Body of pancreas (tissue), 4 donors: ENCODE measurements around the gene FBN1.

ENCODE experiments used
- POLR2A ChIP-seq, 3 donors: fragments of 450-650 bp; IDR thresholded peaks; one replicate each; pipeline ENCODE4 v1.6.1; 2016; ENCODE audit warnings: antibody characterized with exemption in 3 of 3, mild to moderate bottlenecking in 2 of 3
- TF ChIP-seq, protein P1 (sequence below), 7 experiments: fragments of 450-650 bp in 4 of 7; fragments of 200-600 bp in 3 of 7; sonication (generic) in 3 of 7; IDR thresholded peaks; one replicate each; pipeline ENCODE4 v1.5.1; 2016 to 2019; ENCODE audit warnings: antibody characterized with exemption in 7 of 7

DNA sequence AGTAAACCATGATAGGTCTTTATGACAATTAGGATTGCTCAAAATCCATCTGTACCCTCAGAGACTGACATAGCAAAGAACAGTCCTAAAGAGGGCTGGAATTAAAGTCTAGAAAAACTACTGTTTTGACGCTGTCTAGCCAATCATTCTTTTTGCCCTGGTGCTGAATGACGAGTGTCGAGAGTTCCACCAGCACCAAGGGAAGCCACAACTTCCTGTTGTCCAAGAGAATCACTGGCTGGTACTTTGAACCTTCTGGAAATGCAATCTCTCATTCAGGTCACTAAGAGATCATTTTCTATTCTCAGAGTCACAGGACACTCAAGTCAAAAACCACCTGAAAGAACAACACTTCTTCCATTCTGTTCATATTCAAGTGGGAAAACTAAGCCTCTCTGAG, 37.7 kb downstream of the FBN1 start:
- TF ChIP-seq POLR2A (IDR thresholded peaks at IDR 0.05) = no peak
- TF ChIP-seq, protein P1, sequence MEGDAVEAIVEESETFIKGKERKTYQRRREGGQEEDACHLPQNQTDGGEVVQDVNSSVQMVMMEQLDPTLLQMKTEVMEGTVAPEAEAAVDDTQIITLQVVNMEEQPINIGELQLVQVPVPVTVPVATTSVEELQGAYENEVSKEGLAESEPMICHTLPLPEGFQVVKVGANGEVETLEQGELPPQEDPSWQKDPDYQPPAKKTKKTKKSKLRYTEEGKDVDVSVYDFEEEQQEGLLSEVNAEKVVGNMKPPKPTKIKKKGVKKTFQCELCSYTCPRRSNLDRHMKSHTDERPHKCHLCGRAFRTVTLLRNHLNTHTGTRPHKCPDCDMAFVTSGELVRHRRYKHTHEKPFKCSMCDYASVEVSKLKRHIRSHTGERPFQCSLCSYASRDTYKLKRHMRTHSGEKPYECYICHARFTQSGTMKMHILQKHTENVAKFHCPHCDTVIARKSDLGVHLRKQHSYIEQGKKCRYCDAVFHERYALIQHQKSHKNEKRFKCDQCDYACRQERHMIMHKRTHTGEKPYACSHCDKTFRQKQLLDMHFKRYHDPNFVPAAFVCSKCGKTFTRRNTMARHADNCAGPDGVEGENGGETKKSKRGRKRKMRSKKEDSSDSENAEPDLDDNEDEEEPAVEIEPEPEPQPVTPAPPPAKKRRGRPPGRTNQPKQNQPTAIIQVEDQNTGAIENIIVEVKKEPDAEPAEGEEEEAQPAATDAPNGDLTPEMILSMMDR (IDR thresholded peaks at IDR 0.05) = no peak
